ENCODE results near the gene BEND4.

The BEND4 gene

DNA sequence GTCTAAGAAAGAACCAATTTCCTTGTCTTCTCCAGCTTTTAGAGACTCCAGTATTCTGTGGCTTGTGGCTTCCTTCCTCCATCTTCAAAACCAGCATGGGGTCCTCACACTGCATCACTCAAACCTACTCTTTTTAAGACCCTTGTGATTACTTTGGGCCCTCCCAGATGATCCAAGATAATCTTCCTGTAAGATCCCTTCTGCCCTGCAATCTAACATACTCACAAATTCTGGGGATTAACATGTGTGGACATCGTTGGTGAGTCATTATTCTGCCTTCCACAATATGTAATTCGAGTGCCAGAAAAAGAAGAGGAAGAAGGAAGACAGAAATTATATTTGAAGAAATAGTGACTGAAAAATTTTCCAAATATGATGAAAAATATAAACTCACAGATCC is 47.9 kb downstream of the BEND4 start:
- DNase-seq = no peak

DNA sequence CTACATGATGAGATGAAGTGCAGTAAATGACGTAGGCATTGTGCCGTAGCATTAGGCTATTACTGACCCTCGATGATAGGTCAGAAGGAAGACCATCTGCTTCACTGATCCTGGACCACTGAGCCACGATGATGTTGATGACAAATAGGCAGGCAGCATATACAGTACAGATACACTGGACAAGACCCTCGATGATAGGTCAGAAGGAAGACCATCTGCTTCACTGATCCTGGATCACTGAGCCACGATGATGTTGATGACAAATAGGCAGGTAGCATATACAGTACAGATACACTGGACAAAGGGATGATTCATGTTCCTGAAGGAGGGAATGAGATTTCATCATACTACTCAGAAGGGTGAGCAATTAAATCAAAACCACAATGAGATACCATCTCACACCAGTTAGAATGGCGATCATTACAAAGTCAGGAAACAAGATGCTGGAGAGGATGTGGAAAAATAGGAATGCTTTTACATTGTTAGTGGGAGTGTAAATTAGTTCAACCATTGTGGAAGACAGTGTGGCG is 50.9 kb downstream of the BEND4 start:
- DNase-seq = no peak

DNA sequence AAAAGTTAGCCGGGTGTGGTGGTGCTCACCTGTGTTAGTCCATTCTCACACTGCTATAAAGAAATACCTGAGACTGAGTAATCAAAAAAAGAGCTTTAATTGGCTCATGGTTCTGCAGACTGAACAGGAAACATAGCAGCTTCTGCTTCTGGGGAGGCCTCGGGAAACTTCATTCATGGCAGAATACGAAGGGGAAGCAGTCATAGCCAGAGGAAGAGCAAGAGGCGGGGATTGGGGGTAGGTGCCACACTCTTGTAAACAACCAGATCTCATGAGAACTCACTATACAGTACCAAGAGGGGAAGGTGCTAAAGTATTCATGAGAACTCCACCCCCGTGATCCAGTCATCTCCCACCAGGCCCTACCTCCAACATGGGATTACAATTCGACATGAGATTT is 64.1 kb downstream of the BEND4 start:
- DNase-seq = no peak

DNA sequence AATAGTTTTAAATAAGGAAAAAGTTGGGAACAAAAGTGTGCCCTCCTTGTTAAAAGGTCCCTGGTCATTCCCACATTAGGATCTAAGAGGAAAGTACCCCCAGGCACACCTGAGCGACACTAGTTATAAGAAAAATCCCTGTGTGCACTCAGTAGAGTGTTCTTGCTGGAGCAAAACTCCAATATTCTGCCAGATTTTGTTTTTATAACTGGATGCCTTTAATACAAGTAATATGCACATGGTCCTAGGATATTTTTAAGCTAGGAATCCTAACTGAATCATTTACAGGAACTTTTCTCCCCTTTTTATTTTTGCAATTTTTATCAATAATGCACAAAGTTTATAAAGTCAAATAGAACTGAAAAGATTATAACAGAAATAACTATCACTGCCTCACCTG is 68.6 kb downstream of the BEND4 start:
- DNase-seq = no peak

DNA sequence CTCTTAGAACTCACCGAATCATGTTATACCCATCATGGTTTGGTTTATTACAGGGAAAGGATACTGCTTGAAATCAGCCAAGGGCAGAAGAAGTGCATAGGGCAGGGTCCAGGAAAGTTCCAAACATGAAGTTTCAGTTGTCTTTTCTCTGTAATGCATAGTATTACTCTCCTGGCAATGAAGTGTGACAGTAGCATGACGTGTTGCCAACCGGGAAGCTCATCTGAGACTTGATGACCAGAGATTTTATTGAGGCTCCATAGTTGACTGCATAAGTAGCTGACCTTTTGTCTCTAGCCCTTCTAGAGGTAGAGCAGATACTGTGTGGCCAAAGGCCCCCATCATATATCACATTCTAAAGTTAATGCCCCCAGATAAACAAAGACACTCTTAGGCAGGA is 72.1 kb downstream of the BEND4 start:
- DNase-seq = no peak

GRCh38 chr4:42078184-42078801 is 74.2 kb downstream of the BEND4 start:
- no peak for DNase-seq

GRCh38 chr4:42074294-42074693 is 78.2 kb downstream of the BEND4 start:
- DNase-seq = no peak

- DNase-seq = no peak
Observed at GRCh38 chr4:42070463-42070862, 82.0 kb downstream of the BEND4 start.

- no peak for DNase-seq
Observed at GRCh38 chr4:42067264-42067663, 85.2 kb downstream of the BEND4 start.

GRCh38 chr4:42066402-42066801 is 86.1 kb downstream of the BEND4 start:
- no peak for DNase-seq

Measured in central memory CD4-positive, alpha-beta T cell (primary cell).